DMS114 treated with DMSO at 0.1 percent for 48 hours (cell line): ENCODE measurements around the gene PPP6C.
"Not testable (repeated sequence)": the region's sequence is repeated elsewhere in the genome, so short reads cannot be mapped to it uniquely, and the experiment has no call there.

ENCODE experiments used
- DNase-seq: peaks from one replicate; lab custom pipeline; 2025; ENCODE audit not compliant: unreplicated experiment; lab: John Stamatoyannopoulos, UW

The PPP6C gene

DNA sequence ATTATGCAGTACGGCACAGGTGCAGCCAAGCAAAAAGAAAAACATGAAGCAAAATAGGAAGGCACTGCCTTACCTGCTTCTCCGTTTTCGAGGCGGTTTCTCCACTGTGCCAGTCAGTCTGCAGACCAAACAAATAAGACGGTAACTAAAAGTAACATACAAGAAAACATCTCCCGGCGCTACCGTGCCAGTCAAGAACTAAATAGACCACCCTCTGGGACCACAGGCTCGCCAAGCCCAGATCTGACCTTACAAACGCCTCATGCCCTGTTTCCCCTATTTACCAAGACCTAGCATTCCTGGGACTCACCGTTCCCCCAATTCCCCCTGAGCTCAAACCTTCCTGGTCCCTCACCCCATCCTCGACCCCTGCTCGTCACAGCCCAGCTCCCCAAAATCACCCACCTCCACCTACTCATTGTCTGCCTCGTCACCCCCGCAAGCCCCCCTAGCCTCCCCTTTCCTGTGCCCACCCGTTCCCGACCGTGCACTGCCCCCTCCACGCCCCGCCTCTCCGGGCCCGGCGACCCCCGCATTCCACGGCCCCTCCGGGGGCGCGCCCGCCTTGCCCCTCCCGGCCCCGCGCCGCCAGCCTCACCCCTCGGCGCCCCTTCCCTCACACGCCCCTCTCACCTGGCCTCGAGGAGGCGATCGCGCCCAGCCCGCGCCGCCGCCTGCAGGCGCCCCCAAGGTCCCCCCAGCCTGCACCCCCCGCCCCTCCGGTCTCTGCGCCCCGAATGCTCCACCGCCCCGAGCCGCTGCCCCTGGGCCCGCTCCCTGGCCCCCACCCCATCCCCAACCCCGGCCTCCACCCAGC, 46.8 kb downstream of the PPP6C start:
- no peak for DNase-seq

DNA sequence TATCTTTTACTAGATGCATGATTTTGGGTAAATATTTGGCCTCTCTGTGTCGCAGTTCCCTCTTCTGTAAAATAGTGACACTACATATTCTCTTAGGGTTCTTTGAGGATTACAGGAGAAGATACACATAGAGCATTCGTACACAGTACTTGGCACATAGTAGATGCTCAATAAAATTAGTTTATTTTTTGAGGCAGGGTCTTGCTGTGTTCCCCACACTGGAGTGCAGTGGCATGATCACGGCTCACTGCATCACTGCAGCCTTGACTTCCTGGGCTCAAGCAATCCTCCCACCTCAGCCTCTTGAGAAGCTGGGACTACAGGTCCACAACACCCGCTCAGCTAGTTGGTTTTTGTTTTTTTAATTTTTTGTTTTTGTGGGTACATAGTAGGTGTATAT, 47.9 kb downstream of the PPP6C start:
- DNase-seq: no peak

DNA sequence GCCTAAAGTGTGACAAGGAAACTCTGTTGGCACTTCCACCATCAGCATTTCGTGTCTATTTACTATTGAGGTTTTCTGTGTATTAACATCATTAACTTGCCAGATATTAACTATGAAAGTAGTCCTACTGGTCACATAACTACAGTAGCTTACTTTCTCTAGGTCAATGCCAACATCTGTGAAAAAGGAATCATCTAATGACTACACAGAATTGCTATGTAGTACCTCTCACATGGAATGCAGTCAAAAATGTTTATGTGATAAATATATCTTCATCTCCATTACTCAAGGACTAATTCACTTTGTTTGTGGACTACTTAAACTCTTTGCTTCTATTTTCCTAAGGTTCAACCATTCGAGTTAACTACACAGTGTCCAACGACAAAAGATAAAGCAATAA, 48.4 kb downstream of the PPP6C start:
- DNase-seq: no peak

DNA sequence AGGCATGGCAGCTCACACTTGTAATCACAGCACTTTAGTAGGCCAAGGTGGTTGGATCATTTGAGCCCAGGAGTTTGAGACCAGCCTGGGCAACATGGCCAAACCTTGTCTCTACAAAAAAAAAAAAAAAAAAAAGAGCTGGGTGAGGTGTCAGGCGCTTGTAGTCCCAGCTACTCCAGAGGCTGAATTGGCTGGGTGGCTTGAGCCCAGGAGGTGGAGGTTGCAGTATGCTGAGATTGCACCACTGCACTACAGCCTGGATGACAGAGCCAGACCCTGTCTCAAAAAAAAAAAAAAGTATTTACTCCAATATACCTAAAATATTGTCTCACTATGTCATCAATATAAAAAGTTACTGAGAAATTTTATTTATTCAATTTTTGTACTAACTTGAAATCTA, 49.0 kb downstream of the PPP6C start:
- DNase-seq: no peak

DNA sequence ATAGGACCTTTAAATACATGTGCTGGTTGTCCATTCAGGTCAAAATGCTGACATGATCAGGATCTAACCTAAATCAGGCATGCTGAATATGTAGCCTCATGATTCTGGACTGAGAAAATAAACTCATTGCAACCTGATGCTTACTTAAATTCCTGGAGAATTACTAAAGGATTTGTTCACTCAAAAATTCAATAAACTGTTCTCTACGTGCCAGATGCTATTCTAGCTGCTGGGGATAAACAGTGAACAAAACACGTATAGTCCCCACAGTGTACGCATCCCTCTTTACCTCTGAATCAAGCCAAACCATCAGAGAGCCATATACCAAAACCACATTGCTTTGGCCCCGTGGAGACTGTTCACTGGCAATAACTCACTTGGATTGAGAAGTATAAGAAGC, 52.4 kb downstream of the PPP6C start:
- DNase-seq: no peak

DNA sequence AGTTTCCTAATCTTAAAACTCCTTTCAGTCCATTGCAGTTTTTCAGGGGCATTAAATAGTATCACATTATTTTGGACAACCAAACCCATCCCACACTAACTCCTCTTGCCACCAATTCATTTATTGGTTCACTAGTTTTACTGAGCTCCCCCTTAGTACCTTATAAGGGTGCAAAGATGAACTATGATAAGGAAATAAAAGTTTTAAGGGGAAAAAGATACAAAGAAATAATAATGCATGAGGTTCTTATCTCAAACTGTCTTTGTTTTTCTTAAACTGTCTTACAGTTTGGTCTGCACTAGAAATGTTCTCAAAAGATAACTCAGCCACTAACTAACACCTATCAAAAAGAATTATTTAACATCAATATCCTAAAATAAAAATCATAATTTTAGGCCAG, 54.6 kb downstream of the PPP6C start:
- DNase-seq: no peak

DNA sequence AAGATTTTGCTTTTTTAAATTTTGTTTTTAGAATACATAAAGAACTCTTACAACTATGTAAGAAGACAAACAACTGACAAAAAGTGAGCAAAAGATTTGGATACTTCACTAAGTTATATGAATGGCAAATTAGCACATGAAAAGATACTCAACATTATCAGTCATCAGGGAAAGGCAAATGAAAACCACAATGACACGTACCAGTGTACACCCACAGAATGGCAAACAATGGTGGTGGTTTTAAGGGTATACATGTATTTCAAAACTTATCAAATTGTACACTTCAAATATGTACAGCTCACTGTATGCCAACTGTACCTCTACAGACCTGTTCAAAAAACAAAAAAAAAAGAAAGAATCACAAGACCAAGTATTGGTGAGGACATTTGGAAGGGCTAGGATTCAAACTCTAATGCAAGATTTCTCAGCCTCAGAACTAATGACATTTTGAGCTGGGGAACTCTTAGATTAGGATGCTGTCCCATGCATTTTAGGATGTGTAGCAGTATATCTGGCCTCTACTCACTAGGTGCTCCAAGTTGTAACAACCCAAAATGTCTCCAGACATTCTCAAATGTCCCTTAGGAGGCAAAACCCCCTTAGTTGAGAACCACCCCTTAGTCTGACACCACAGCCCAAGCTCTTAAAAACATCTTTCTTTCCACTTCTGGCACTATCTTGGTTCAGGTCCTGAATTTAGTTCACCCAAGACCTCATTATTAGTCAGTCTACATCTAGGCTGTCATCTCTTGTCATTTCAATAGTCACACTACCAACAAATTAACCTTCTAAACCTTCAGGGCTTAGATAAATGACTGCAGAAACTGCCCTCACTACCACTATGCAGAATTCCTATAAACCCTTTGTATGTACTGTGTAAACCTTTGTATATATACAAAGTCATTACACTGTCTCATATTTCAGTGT, 55.9 kb downstream of the PPP6C start:
- DNase-seq: no peak

DNA sequence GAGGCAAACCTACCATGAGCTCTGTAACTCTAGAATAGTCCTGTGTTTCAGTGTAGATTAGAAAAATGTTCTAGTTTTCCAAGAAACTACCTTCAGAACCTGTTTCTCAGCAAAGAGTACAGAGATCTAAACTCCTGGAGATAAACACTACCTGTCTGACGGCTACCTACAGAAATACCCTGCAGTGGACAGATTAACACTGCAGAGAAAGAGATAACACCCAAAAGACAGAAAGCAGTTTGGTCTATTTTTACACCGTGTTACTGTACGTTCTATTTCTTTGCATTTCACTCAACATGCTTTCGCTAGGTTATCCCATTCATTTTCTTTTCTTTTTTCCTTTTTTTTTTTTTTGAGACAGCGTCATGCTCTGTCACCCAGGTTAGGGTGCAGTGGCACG, 57.8 kb downstream of the PPP6C start:
- no peak for DNase-seq

DNA sequence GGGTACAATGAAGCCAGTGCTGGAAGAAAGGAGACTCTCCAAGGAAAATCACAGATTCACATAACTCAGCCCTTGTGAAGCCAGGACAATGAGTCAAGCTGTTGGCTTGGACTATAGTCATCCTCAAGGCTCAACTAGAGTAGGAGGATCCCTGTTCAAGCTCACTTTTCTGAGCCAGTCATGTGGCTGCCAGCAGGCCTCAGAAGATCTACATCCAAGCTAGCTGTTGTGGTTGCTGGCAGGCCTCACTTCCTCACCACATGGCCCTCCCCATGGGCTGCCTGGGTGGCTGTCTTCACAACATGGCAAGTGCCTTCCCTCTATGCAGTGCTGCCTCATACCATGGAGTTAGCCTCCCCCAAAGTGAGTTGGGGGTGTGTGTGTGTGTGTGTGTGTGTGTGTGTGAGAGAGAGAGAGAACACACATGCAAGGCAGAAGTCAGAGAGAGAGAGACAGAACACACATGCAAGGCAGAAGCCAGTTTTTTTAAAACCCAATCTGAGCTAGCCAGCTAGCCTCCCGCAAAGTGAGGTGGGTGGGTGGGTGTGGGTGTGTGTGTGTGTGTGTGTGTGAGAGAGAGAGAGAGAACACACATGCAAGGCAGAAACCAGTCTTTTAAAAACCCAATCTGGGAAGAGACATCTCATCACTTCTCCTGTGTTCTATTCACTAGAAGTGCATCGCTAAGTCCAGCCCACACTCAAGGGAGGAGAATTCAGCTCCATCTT, 63.4 kb downstream of the PPP6C start:
- no peak for DNase-seq

DNA sequence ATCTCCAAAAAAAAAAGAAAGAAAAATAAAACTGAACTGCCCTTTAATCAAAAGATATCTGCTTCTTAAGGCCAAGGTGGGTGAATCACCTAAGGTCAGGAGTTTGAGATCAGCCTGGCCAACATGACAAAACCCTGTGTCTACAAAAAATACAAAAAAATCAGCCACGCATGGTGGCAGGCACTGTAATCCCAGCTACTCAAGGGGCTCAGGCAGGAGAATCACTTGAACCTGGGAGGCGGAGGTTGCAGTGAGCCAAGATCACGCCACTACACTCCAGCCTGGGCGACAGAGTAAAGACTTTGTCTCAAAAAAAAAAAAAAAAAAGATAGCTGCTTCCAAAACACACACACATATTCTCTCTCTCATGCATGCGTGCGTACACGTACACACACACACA, 64.1 kb downstream of the PPP6C start:
- no peak for DNase-seq

DNA sequence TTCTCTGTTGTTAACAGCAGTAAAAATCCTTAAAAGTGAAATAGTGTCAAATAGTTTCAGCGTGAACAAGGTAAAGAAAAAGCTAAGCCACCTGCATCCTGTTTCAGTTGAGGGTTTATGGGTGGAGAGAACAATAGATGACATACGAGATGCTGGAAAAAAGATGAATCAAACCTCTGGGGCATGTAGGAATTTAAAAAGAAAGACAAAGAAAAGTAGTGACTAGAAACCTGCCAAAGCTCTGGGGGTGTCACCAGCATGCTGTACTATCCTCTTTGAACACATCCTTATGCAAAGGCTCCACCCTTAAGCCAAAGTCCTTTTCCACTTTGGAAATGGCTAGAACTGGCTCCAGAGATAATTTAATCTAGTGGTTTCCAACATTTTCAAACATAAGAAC, 68.5 kb downstream of the PPP6C start:
- DNase-seq: no peak

DNA sequence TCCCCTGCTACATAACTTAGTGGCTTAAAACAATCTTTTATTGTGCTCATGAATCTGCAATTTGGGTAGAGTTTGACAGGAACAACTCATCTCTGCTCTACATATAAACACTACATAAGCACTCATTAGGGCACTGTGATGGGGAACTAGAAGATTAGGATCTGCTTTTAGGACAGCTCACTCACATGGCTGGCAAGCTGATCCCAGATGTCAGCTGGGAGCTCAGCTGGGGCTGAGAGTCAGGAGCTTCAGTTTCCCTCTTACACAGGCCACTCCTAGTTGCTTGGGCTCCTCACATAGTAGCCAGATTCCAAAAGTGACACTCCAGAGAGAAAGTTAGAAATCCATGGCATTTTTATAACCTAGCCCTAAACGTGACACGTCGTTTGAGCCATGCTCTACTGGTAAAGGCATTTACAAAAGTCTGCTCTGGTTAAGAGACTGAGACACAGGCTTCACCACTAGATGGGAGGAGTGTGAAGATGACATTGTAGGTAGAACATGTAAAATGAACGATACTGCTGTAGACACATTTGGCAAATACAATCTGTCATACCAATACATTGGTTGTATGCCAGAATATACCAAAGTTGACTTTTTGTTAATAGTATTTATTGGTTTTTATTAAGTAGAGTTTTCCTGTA, 69.8 kb downstream of the PPP6C start:
- DNase-seq: no peak

DNA sequence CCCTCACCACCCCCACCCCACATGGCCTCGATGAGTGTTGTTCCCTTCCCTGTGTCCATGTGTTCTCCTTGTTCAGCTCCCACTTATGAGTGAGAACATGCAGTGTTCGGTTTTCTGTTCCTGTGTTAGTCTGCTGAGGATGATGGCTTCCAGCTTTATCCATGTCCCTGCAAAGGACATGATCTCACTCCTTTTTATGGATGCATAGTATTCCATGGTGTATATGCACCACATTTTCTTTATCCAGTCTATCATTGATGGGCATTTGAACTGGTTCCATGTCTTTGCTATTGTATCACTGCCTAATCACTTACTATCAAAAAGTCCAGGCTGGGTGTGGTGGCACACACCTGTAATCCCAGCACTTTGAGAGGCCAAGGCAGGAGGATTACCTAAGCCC, 70.9 kb downstream of the PPP6C start:
- DNase-seq: not testable (repeated sequence)

DNA sequence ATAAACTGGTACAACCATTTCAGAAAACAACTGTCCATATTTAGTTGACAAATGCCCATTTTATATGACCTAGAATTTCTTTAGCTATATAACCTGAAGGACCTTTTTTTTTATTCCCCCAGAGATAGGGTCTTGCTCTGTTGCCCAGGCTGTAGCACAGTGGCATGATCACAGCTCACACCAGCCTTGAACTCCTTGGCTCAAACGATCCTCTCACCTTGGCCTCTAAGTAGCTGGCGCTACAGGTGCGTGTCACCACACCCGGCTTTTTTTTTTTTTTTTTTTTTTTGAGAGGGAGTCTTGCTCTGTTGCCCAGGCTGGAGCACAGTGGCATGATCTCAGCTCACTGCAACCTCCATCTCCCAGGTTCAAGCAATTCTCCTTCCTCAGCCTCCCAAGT, 75.1 kb downstream of the PPP6C start:
- DNase-seq: not testable (repeated sequence)

DNA sequence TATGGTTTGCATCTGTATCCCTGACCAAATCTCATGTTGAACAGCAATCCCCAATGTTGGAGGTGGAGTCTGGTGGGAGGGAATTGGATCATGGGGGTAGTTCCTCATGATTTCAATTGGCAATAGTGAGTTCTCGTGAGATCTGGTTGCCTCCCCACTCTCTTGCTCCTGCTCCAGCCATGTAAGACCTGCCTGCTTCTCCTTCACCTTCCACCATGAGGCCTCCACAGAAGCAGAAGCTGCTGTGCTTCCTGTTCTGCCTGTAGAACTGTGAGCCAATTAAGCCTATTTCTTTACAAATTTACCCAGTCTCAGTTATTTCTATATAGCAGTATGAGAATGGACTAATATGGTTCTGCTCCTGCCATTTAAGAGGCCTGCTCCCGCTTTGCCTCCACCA, 79.1 kb downstream of the PPP6C start:
- DNase-seq: no peak

DNA sequence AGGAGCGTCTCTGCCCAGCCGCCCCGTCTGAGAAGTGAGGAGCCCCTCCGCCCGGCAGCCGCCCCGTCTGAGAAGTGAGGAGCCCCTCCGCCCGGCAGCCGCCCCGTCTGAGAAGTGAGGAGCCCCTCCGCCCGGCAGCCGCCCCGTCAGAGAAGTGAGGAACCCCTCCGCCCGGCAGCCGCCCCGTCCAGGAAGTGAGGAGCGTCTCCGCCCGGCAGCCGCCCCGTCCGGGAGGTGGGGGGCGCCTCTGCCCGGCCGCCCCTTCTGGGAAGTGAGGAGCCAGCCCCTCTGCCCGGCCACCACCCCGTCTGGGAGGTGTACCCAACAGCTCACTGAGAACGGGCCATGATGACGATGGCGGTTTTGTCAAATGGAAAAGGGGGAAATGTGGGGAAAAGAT, 81.1 kb downstream of the PPP6C start:
- not testable (repeated sequence) for DNase-seq

DNA sequence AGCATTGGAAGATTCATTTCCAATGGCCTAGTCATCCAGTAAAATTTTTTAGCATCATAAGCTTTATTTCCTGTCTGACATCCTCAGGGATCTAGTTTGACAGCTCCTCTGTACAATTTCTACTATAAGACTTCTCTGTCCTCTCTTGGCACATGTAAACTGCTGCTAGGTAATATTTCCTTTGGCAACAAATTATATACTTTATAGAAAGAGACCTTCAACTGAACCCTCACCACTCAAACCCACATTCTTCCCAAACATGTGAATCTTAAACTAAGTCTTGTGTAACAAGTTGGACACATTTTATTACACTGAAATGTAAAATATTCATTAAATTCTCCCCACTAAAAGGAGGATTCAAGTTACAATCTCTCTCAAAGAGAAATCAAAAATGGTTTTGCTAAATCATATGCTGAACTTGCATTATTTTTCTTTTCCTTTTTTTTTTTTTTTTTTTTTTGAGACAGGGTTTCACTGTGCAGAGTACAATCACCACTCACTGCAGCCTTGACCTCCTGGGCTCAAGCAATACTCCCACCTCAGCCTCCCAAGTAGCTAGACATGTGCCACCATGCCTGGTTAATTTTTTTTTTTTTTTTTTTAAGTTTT, 83.2 kb downstream of the PPP6C start:
- DNase-seq: no peak

DNA sequence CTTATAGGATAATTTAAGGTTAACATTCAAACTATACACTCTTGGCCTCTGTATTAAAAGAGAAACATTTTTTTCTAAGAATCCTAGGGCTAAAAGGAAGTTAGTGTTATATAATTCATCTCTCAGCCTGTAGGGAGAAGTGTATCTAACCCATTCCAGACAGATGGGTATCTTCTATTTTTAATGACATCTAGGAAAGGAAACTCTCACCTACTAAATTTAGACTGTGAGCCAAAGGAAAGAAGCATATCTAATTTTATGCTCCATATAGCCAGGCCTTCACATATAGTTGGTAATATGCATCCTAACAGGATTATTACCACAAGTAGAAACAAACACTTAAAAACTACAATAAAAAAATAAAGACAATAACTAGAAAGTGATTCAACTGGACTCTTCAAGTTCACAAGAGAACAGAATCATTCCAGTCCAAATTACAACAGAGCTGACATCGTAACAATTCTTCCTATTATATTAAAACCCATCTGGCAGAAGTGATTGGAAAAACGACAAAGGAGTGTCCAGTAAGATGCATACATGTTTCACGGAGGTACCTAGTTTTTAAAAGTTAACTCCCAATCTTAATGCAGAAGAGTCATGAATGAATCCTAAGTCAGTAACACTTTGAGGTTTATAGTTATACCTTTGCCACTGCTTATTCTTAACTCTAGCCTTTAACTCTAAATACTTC, 85.7 kb downstream of the PPP6C start:
- no peak for DNase-seq

DNA sequence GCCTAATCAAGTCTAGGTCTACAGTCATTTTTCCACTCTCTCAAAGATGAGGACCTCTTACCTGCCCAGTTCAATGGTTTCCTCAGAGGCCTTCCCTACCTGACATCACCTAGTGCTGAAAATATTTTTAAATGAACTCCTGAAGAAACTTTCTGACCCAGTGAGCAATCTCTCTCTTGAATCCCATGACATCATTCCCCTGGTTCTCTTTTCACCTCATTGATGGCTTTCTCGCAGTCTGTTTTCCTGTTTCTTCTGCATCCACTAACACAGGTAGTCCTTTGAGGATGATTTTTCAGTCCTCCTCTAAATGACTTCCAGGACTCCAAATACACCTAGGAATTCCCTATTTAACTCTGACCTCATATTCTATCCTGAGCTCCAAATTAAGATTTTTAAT, 86.6 kb downstream of the PPP6C start:
- DNase-seq: no peak

DNA sequence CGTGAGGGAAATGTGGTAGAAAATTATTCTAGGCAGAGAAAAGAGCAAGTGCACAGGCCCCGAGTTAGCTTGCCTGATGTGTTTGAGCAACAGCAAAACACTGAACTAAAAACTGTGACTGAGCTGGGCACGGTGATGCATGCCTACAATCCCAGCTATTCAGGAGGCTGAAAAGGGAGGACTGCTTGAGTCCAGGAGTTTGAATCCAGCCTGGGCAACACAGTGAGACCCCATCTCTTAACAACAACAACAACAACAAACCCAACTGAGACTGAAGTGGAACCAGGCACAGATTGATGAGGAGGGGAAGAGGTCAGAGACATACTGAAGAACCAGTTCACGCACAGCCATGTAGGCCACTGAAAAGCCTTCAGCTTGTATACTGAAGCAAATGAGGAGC, 88.8 kb downstream of the PPP6C start:
- DNase-seq: no peak
